HG02852 (cell line): ENCODE results near the gene EIF4G2.
"Not testable (repeated sequence)": the region's sequence is repeated elsewhere in the genome, so short reads cannot be mapped to it uniquely, and the experiment has no call there.

ENCODE experiments used
- ATAC-seq: cut with Tn5 transposase; IDR thresholded peaks from one replicate; pipeline ENCODE4 v1.9.1; 2021; ENCODE audit warnings: mild to moderate bottlenecking, moderate library complexity; ENCODE audit not compliant: unreplicated experiment

EIF4G2 gene

DNA sequence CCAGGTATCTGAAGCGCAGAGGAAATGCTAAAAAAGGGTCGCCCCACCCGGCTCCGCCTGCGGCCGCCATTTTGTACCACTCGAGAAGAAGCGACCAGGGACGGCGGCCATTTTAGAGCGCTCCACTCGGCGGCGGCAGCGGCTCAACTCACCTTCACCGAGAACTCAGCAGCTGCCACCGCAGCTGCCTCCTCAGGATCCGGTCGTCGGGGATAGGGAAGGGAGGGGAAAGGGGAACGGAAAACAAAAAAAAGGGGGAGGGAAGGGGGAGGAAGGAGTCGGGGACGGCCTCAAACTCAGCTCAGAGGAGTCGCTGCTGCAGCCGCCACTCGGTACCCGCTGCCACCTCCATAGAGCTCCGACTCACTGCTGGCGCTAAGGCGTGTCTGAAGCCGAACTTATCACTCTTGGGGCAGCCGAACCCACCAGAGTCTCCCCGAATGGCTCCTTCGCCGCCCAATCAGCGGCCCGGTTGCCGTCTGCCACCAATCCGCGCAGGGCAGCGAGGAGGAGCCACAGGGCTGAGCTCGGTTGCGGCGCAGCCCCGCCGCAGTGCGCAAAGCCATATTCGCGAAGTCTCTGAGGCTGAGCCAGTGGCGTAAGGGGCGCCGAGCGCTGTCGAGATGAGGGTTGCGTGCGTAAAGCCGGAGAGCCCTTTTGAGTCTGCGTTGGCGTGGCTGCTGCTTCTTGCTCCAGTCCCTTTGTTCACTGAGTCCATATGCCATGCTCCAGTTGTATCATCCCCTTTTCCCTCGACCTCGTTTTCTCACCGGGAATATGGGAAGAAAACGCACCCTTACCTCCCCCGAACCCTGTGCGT, at the start of gene EIF4G2:
Gene EIF4G2, minus strand, starts transcription at position 374 of the 820 bp plus-strand sequence.
- peak; percentile 91 for ATAC-seq

DNA sequence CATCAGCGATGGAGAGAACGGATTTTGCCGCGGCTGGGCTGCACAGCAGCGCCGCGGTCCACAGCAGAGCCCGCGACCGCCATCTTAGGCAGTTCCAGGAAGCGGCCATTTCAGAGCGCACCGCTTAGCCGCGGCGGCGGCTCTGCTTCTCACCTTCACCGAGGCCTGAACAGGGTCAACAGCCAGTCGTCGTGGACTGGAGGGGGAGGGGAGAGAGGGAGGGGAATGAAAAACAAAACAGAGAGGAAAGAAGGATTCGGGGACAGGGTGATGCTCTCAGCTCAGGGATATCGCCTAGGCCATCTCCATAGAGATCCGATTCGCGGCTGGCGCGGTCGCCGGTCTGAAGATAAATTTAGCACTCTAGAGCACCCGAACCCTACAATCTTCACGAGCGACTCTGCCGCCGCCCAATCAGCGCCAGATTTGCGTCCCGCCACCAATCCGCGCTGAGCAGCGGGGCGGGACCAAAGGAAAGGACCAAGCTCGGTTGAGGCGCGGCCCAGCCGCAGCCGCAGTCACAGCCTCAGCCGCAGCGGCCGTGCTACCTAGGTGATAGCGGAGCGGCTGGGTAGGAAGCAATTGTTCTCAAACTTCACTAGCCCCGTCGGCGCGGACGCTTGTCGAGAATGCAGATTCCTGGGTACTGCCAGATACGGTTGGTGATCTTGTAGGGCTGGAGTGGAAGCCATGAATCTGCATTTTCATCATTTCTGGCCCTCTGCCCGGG, 49.1 kb upstream of the EIF4G2 start, which contains the start of gene ZBED5:
Gene ZBED5, minus strand, starts transcription at position 345 of the 730 bp plus-strand sequence. CDS start 3,108 bp downstream, outside the sequence.
- ATAC-seq, result peak; percentile 94

DNA sequence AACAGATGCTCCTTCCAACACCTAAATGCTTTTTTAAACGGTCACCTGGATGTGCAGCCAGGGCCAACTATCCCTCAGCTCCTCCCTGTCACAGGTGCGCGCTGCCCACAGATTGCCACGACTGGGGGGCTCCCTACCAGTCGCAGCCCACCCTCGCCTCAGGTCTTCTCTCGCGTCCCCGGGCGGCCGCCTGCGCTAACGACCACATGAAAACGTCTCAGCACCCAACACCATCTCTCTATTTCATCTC, 48.7 kb upstream of the EIF4G2 start:
- ATAC-seq, result peak; percentile 18

DNA sequence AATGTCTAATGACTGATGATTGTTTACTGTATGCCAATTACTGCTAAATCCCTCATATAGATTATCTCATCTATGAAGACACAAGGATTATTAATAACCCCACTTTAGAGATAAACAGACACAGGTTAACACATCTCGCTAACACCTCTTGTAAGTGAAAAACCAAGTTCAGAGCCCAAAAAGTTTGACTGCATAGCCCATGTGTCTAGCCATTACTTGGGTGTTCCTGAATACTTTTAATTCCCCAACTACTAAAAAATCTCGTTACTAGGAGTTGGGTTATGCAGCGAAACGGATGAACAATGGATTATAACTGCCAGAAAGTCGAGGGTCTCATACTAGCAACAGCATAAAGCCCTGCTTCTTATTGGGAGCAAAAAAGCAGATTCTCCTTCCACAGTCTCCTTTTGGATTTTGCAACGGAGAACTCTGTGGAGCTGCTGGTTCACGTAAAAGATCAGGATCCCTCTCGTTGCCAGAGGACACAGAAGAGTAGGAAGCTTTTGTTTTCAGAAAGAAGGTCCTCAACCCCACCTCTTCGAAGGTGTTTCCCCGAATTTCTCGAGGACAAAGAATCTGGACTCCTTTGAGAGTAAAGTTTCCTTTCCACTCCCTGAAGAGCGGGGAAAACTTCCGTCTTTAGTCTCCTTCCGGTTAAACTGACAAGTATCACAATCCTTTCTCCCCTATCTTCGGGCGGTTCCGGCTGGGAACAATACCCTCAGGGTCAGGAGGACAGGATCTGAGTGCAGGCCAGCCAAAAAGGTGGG, 48.1 kb upstream of the EIF4G2 start:
- ATAC-seq, result peak; percentile 2

DNA sequence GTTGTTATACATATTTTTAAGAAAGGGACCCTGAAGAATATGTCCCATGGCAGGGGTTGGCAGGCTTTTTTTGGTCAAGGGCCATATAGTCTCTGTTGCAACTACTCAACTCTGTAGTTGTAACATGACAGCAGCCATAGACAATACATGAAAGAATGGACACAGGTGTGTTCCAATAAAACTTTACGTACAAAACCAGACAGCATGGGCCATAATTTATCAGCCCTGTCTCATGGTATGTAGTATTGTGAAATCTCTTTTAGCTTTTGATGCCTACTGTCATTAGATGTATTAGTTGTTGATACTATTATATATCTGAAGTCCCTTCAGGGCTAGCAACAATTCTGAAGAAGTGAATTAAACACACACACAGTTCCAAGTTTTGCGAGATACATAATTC, 46.6 kb upstream of the EIF4G2 start:
- ATAC-seq, result no peak

DNA sequence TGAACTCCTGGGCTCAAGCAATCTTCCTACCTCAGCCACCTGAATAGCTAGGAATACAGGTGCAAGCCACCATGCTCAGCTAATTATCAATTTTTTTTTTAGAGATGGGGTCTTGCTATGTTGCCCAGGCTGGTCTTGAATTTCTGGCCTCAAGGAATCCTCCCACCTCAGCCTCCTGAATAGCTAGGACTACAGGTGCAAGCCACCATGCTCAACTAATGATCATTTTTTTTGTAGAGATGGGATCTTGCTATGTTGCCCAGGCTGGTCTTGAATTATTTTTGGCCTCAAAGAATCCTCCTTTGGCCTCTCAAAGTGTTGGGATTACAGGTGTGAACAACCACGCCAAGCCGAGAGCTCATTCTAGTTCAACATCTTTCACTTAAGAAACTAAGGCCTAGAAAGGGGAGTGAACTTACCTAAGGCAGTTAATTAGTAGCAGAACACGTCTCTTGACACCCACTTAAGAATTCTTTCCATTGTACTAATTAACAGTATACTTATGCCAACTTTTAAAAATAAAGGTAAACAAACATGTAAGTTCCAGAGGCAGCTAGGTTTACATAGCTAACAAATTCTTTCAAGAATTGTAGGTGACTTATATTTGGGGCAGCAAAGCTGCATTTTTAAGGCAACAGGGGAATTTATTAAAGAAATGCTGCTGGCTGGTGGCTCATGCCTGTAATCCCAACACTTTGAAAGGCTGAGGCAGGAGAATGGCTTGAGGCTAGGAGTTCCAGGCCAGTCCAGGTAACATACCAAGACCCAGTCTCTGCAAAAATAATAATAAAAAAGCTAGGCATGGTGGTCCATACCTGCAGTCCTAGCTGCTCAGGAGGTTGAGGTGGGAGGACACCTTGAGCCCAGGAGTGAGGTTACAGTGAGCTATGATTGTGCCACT, 39.5 kb upstream of the EIF4G2 start:
- ATAC-seq, result no peak

DNA sequence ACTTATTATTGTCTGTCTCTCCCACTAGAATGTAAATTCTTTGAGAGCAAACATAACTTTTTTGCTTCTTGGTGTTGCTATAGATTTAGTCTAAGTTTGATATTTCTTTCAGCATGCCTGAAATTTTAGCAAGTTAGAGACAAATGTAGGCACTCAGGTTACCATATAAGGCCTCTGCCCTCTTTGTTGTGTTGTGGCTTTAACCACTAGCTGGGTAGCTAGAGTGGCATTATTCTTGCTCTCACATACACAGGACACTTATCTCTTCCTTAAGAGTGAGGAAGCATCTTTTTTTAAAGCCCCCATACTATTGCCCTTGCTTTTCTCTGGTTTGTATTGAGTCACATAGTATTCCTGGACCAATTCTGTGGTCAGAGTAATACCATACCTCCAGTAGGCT, 37.9 kb upstream of the EIF4G2 start:
- no peak for ATAC-seq

DNA sequence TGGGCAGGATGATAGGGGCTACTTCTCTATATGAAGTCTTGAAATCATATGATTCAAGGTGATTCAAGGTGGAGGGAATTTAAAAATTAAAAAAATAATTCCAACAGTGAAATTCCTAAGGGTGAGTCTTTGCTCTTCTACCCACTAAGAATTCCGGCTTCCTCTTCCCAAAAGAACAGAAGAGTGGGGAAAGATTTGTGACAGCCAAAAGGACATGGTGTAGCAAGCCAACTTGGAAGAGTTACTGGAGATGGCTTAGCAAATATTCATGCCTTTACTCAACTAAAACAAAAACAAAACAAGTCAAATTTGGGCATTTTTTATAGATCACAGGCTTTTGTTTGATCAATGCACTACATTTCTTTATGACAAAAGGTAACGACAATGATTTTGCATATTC, 36.9 kb upstream of the EIF4G2 start:
- ATAC-seq, result no peak

DNA sequence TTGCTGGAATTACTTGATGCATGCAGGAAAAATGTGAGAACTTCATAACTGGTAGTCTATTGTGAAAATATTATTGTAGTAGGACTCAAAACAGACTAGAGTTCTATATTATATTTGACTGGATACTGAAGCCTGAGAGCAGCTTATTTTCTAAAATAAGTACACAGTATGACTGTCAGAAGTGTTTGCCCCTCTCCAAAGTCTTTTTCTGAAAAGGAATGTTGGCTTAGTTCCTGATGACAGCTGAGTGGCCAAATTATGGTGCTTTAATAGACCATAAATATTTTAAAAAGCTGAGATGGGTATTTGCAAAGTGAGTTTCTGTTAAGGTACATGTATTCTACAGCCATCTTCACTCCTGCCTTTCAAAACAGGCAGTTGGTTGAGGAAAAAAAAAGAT, 36.1 kb upstream of the EIF4G2 start:
- no peak for ATAC-seq

DNA sequence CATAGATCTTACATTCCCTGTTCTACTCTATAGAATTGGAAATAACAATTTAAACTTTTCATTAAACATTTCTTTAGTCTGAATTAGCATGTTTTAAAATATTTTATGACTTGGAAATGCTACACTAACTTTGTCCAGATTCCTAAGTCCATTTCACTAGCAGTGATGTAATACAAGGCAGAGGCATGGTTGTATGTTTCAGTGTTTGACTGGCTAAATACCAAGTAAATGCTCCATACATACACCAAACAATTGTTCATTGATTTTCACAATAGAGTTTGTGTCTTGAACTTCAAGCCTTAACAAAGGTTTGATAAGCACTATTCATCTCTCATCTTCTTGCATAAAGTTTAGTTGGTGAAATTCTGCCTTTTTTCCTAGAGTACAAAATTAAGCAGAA, 35.6 kb upstream of the EIF4G2 start:
- no peak for ATAC-seq

DNA sequence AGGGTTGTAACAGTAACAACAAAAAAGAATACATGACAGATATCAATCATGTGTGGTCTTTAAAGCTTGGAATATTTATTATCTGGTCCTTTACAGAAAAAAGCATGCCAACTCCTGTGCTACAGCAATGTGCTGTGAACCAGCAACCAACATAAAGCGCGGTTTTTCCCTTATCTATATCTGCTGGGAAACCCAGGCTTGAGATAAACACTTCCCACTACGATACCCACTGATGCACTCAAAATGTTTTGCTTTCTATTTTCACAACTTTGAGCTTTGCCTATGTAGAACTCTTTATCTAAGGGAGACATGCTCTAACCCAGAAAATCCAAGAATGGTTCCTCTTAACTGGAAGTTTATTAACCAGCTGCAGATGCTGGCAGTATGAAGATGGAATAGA, 30.2 kb upstream of the EIF4G2 start:
- no peak for ATAC-seq

DNA sequence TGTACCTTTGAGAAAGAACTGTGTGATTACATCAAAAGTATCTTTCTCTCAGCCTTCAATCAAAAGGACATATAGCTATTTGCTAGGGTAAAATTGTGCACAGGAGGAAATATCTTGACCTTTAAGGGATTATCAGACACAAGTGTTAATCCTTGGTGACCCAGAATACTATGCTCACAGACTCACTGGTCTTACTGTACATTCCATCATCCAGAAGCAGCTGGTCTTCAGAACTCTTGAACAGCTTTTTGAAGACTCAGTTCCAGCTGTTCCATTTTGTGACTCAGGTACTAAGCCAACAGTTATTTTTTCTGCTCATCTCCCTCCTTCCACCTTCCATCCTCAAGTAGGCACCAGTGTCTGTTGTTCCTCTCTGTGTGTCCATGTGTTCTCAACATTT, 29.4 kb upstream of the EIF4G2 start:
- ATAC-seq, result no peak

DNA sequence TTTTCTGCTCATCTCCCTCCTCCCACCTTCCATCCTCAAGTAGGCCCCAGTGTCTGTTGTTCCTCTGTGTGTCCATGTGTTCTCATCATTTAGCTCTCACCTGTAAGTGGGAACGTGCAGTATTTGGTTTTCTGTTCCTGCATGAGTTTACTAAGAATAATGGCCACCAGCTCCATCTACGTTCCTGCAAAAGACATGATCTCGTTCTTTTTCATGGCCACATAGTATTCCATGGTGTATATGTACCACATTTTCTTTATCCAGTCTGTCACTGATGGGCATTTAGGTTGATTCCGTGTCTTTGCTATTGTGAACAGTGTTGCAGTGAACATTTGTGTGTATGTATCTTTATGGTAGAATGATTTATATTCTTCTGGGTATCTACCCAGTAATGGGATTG, 28.2 kb upstream of the EIF4G2 start:
- not testable (repeated sequence) for ATAC-seq

DNA sequence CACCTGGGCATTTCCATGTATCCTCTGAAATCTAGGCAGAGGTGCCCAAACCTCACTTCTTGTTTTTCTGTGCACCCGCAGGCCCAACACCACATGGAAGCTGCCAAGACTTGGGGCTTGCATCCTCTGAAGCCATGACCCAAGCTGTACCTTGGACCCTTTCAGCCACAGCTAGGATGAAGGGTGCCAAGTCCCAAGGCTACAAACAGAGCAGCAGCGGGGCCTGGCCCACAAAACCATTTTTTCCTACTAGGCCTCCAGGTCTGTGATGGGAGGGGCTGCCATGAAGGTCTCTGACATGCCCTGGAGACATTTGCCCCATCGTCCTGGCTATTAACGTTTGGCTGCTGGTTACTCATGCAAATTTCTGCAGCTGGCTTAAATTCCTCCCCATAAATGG, 20.4 kb upstream of the EIF4G2 start:
- ATAC-seq, result no peak

DNA sequence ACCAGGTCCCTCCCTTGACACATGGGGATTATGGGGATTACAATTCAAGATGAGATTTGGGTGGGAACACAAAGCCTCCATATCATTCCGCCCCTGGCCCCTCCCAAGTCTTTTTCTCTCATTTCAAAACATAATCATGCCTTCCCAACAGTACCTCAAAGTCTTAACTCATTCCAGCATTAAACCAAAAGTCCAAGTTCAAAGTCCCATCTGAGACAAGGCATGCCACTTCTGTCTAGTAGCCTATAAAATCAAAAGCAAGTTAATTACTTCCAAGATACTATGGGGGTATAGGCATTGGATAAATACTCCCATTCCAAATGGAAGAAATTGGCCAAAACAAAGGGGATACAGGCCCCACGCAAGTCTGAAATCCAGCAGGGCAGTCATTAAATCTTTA, 19.7 kb upstream of the EIF4G2 start:
- no peak for ATAC-seq

DNA sequence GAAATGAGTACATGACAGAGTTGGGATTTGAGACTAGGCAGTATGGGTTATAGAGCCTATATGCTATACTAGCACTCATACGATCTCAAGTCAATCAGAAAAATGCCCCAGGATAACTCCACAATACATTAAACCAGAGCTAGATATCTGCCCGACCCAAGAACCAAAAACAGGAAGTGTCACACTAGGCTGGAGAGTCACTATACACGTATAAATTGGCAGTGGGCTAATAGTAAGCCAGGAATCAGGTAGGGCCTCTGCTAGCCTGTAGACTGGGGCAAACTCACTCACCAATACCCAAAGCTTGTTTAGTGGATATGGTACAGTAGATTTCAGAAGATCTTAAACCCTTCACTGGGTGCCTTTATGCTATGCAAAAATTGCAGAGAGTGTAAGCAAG, 16.2 kb upstream of the EIF4G2 start:
- peak; percentile 79 for ATAC-seq

DNA sequence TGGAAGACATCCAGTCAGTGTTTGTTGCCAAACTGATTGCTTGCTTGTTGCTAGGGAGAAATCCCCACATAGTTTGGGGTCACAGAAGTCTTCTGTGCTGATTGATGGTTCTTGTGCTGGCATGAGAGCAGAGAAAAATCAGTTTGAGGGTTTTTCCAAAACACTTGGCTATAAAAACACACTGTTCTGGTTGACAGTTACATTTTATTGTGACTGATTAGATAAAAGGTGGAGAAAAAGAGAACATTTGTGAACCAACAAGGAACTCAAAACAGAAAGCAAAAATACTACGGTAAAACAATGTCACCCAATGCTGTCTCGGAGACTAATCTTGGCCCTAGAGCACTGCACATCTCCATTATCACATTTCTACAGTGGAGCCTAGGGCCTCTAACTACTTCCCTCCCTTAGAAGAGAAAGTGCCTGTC, 14.4 kb upstream of the EIF4G2 start:
- ATAC-seq, result no peak

DNA sequence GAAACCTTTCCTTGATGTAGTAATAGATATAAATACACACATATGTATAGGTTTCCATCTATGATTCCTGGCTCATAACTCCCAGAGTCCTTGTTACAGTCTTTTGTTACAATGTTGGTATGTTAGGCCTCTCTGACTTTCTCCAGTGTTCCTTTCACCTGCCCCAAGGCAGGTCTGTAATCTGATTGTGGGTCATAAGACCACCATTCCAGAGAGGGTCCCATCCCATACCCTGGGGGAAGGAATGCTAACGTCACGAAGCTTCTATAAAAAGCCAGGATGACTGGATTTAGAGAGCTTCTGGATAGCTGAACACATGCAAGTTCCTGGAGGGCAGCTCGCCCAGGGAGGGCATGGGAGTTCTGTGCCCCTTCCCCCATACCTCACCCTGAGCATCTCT, 13.8 kb upstream of the EIF4G2 start:
- ATAC-seq, result not testable (repeated sequence)

DNA sequence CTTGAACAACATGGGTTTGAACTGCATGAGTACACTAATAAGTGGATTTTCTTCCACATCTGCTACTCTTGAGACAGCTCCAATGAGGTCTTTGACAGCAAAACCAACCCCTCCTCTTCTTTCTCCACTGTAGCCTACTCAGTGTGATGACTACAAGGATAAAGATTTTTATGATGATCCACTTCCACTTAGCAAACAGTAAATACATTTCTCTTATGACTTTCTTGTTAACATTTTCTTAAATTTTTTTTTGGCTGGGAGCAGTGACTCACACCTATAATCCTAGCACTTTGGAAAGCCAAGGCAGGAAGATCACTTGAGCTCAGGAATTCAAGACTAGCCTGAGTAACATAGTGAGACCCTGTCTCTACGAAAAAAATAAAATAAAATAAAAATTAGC, 9.9 kb upstream of the EIF4G2 start:
- ATAC-seq, result no peak

DNA sequence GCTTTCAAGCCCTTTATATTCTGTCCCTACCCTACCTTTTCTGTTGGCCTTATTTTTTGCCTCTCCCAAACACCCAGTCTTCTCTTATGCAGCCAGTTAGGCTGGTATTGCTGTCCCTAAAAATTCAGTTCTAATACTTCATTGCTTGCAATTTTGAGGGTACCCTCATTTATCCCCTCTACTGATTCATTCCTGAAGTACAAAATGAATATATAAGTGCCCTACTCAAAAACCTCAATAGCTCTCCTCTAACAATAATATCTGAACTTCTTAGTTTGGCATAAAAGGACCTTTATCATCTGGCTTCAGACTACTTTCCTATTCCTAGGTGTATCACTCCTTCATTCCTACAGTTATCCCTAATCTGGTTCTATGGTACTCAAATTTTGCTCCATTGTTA, 5.2 kb upstream of the EIF4G2 start:
- ATAC-seq, result no peak
